Activated T-cell treated with anti-CD3 and anti-CD28 coated beads, Interleukin-2, amount 50 U/mL, for 1 hour (primary cell): ENCODE results near the gene CLPTM1L.
A peak's percentile ranks its signal among the peaks of the same experiment; 100 is the strongest.
"Not testable (repeated sequence)": the region's sequence is repeated elsewhere in the genome, so short reads cannot be mapped to it uniquely, and the experiment has no call there.

ENCODE experiments used
- DNase-seq: peaks from one replicate; pipeline ENCODE4 v3.0.0-alpha.2; 2020

The CLPTM1L gene

DNA sequence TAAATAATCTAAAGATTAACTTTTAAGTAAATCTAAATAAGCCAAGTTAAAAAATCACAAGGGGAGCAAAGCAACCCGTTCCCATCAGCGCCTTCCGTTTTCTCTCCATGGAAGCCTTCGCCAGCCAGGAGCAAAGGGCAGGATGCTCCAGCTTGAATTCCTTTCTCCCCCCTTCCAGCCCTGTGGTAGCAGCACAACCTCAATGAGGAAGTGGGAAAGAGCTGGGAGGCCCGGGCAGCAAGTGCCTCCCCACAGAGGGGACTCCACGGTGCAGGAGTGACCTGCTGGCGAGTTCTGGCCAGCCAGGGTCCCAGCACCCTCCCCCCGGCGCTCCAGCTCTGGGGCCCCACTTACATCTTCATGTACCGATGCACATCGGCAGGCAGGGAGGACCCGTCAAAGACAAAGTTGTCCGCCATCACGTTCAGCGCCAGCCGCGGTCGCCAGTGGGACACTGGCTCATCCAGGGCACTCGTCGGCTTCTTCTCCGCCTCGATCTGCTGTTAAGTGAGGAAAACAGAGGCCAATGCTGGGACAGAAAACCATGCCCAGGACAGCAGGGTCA lies 6.3 kb downstream of the CLPTM1L start:
- DNase-seq: no peak

DNA sequence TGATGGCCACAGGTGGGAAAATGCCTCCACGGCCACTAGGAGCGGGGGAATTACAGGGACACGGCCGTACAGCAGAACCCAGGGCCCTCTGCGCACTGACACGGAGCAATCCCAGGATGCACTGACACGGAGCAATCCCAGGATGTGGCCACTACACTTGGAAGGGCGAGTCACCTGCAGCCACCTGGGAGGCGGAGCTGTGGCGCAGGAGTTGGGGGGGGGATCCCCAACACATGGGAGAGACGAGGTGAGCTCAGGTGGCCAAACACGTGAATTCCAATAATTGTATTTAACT lies 6.8 kb downstream of the CLPTM1L start:
- no peak for DNase-seq

DNA sequence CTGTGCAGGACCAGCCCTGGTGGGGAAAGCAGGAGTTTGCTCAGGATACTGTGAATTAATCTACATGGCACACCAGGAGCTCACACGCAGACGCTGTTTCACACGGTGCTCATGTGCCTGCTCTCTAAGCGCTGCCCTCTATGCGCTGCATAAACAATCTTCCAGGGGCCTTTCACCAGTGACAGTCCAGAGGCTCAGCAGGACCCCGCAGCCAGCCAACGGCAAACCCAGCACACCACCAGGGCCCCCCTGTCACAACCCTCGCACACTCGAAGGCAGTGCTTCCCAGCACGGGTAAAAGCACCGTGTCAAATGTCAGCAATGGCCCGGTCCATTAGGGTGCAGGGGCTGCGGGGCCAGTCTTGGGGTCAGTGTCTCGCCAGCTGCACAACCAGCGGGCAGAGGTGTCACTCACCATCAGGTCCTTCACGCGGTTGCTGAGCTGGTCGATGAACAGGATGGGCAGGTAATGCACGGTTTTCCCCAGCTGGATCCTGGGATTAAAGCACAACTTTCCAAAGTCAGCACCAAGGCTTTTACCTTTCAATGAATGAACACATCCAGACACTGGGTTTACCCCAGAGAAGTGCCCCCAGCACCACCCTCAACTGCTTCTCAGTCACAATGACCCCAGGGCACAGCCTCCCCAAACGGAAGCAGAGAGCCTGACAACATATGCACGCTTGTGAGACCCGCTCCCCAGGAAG lies 7.3 kb downstream of the CLPTM1L start:
- DNase-seq: no peak

DNA sequence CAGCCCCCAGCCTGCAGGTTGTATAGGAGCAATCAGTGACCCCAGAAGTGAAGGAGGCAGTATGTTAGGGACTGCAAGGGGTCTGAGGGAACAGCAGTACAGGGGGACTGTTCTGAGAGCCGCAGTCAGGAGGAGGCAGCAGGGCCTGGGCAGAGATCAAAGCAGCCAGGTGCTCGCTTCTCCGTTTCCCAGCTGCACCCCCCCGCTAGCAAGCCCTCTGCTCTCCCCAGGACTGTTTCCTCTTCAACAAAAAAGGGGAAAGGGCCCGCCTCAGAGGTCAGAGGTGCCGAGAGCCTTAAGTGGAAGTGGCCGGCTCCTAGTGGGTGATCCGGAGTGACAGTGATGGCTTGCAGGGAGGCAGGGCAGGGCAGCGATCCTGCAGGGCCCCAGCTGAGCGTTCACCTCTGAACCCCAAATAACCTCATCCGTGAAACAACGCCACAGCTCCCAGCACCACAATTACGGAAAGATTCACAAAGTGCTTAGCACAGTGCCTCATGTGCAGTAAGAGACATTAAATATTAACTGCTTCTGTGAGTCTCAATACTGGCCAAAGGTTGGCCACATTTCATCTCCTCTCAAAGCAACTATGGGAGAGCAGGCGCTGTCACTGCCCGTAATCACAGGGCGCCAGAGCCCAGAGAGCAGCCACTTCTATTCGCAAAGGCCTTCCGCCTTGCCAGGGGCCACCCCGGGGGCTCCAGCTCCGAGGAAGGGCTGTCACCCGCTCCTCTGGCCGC lies 8.0 kb downstream of the CLPTM1L start:
- DNase-seq: no peak

DNA sequence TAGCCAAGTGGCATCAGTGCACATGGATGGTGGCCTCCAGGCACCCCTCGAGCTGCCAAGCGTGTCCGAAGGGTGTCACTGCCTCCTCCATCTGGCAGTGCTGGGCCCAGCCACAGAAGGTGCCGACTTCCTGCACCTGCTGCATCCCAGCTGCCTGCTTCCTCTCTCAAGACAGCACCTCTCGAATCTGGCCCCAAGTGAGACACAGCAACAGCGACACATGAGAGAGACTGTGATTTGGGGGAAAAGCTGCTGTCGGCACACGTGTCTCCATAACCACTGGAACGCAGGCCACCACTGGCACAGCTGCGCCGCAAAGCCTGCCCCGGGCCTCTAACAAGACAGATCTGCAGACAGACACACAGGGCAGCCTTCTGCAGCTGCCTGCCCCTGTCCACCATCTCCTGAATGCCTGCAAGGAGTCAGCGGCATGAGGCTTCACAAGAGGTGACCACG lies 8.8 kb downstream of the CLPTM1L start:
- DNase-seq: no peak

DNA sequence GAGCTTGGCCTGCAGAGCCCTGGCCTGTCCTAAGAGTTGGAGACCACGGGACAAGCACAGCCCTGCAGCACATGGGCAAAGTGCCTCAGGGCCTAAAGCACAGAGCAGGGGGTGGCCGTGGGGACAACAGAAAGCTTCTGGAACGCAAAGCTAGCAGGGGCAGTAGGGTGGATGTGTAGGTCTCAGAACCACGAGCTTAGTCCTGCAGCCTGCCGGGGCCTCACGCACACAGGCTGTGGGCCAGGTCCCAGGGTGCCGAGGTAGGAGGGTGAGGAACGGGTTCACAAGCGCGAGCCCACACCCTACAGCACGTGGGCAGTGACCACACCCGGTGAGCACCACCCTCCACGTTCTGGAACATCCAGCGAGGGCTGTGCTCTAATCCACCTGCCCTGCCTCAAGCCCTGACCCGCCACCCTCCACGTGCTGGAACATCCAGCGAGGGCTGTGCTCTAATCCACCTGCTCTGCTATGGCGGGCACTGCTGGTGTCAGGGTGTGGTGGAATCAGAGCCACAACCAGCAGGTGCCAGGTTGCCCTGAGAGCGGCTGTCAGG lies 9.3 kb downstream of the CLPTM1L start:
- DNase-seq: no peak

DNA sequence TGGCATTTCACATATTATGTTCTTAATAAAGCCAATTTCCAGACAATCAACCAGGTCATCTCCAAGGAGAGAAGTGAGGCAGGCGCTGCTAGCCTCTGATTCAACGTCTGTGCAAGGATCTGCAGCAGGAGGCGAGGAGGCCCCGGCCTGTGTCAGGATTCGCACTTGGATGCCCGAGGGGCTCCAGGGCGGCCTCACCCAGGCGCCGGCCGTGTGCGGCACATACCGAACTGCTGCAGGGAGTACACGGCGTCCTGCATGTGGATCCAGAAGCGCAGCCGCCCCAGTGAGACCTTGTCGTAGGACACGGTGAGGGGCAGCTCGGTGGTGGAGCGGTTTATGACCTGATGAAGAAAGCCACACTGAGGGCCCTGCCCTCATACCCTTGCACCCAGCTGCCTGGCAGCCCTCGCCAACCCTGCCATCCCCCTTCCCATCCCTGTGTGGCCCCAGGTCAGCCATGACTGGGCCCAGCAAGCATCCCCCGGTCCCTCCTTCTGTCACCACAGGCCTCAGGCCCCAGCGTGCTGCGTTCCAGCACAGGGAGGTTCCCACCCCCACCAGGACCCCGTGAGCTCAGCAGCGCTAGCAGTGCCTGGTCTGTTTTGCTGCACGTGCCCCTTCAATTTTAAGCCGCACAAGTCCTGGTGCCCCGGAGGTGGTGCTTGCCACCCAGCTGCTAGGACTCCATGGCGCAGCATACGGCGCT lies 9.9 kb downstream of the CLPTM1L start:
- no peak for DNase-seq

DNA sequence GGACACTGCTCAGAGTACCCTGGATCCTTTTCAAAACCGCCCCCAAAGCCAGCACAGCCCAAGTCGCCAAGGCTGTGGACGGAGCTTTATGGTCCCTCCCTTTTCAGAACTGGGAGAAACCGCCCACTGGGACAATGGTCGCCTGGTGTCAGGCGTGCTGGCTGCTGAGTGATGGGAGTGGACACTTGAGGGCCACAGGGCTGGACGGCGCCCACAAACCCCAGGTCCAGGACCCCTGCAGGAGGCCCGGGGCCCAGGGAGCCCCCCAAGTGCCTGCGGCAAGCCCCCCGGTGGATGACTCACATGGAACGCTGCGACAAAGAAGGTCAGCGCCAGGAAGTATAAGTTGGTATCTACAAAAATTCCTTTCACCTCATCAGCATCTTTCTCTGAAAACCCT lies 10.9 kb downstream of the CLPTM1L start:
- DNase-seq: no peak

DNA sequence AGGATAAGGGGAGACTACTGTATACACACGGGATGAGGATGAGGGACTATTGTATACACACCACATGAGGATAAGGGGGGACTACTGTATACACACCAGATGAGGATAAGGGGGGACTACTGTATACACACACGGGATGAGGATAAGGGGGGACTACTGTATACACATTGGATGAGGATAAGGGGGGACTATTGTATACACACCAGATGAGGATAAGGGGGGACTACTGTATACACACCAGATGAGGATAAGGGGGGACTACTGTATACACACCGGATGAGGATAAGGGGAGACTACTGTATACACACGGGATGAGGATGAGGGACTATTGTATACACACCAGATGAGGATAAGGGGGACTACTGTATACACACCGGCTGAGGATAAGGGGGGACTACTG lies 11.6 kb downstream of the CLPTM1L start:
- not testable (repeated sequence) for DNase-seq

DNA sequence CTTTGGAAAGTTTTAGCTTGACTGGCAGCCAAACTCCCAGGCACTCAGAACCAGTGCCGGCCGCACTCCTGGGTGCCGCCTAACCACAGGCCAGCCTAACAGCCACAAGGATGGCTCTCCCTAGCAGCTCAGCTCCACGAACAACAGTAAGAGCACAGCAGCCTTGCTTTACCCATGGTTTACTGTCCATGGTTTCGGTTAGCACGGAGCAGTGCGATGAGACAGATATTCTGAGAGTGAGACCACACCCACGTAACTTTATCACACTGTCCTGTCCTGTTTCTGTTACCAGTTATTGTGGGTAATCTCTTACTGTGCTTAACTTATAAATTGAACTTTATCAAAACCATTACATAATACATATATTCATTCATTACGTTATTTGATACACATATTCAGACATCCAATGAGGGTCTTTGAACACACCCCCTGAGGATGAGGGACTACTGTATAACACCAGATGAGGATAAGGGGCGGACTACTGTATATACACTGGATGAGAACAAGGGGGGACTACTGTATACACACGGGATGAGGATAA lies 12.4 kb downstream of the CLPTM1L start:
- no peak for DNase-seq

DNA sequence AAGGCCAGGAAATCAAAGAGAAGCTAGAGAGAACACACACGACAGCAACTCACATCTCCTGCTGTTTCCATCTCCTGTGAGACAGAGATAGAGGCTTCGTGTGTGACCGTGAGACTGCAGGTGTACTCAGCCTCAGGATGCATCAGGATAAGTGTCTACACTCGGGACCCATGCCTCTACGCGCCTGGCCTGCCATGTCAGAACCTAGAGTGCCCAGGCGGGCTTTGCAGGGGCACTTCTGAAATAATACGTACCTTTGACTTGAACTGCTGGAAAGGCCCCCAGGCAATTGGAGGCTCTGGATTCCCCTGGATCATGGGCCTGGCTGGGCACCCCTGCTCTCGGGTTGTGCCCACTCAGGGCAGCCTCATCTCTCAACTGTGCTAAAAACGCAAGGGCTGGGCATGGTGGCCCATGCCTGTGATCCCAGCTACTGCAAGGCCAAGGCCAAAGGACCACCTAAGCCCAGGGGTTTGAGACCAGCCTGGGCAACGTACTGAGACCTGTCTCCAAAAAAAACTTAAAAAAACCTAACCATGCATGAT lies 13.0 kb downstream of the CLPTM1L start:
- DNase-seq: no peak

DNA sequence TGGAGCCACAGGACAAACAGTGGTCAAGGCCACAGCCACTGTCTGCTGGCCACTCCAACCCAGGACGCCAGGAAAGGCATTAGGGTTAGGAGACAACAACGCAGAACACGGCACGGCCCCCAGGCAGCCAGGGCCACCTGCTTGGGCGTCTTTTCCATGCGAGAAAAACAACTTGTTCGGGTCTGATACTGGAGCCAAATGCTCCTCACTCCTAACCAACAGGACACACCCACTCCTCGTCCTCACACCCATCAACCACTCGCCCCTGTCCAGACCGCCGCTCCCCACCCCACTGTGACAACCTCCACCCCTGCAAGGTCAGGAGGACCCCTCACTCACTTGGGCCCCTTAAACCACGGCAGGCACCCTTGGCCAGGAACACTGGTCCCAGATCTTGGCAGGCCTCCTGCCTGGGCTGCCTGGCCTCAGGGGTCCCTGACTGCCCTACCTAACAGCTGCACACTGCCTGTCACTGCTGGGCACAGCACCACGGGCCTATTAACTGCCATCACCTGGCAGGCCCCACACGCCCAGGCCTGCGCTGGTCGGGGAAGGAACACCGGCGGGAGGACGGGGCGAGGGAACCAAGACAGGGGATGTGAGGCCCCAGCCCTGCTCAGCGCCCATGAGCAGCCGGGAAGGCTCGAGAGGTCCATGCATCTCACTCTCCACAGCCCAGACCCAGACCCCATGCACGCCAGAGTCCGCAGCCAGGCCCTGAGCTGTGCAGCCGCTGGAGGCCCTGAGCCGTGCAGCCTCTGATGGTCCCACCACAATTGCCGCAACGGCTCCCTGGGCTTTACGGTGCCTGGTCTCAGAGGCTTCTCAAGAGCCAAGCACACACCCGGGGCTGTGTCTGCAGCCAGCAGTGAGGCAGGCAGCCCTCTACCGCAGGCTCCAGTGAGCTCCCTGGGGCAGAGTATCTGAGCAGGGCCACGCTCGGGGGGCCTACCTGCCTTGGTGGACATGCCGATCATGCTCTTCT lies 13.8 kb downstream of the CLPTM1L start:
- DNase-seq: no peak

DNA sequence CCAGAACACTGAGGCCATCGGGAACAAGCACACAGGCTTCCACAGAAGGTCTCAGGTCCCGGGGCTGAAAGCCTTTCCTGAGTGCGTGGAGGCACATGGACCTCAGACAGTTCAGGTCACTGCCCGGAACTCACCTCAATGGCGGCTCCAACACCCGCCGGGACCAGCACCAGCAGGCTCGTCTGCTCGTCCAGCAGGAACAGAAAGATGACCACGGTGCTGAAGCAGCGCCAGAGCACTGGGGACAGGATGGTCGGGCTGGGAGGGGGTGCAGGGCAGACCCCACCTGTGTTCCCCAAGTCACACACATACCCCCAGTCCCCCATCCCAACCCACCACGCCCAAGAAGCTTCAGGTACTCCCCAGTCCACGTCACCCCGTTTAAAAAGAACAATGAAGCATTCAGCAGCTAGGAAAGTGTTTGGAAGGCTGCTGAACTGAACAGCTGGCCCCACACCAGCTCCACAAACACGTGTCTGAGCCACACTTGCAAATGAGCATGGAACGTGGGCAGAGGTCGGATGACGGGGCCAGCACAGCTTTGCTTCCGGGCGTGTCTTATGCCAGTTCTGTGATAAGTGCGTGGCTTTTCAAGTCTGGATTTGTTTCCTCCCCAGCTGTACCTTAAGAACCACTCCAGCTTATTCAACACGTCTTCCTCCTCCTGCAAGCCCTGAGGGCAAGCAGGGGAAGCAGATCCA lies 14.6 kb downstream of the CLPTM1L start:
- DNase-seq: no peak

DNA sequence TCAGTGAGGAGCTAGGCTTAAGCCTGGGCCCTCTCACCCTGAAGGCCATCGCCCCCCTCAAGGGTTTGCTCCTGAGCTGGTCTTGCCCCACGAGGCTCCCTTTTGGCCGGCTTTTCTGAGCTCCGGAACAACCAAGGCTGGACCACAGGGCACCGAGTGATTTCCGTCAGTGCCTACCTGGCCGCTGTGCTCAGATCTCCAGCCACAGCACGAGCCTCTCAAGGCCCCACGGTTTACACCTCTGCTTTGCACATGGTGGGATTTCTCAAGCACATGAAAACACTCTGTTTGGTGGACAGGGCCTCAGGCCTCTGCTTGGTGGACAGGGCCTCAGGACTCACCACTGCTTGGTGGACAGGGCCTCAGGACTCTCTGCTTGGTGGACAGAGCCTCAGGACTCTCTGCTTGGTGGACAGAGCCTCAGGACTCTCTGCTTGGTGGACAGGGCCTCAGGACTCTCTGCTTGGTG lies 15.8 kb downstream of the CLPTM1L start:
- DNase-seq: no peak

DNA sequence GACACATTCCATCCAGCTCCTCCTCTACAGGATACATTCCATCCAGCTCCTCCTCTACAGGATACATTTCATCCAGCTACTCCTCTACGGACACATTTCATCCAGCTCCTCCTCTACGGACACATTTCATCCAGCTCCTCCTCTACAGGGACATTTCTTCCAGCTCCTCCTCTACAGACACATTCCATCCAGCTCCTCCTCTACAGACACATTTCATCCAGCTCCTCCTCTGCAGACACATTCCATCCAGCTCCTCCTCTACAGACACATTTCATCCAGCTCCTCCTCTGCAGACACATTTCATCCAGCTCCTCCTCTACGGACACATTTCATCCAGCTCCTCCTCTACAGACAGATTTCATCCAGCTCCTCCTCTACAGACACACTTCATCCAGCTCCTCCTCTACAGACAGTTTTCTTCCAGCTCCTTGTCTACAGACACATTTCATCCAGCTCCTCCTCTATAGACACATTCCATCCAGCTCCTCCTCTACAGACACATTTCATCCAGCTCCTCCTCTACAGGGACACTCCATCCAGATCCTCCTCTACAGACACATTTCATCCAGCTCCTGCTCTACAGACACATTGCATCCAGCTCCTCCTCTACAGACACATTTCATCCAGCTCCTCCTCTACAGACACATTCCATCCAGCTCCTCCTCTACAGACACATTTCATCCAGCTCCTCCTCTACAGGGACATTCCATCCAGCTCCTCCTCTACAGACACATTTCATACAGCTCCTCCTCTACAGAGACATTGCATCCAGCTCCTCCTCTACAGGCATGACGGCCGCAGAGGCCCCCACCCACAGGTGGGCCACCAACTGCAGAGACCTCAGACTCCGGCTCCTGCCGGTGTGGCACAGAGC lies 16.4 kb downstream of the CLPTM1L start:
- DNase-seq: not testable (repeated sequence)

DNA sequence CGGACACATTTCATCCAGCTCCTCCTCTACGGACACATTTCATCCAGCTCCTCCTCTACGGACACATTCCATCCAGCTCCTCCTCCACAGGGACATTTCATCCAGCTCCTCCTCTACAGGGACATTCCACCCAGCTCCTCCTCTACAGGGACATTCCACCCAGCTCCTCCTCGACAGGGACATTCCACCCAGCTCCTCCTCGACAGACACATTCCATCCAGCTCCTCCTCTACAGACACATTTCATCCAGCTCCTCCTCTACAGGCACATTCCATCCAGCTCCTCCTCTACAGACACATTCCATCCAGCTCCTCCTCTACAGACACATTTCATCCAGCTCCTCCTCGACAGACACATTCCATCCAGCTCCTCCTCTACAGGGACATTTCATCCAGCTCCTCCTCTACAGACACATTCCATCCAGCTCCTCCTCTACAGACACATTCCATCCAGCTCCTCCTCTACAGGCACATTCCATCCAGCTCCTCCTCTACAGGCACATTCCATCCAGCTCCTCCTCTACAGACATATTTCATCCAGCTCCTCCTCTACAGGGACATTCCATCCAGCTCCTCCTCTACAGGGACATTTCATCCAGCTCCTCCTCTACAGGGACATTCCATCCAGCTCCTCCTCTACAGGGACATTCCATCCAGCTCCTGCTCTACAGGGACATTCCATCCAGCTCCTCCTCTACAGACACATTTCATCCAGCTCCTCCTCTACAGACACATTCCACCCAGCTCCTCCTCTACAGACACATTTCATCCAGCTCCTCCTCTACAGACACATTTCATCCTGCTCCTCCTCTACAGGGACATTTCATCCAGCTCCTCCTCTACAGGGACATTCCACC lies 17.8 kb downstream of the CLPTM1L start:
- peak; percentile 4 for DNase-seq

DNA sequence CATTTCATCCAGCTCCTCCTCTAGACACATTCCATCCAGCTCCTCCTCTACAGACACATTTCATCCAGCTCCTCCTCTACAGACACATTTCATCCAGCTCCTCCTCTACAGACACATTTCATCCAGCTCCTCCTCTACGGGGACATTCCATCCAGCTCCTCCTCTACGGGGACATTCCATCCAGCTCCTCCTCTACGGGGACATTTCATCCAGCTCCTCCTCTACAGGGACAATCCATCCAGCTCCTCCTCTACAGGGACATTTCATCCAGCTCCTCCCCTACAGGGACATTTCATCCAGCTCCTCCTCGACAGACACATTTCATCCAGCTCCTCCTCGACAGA lies 18.4 kb downstream of the CLPTM1L start:
- not testable (repeated sequence) for DNase-seq

DNA sequence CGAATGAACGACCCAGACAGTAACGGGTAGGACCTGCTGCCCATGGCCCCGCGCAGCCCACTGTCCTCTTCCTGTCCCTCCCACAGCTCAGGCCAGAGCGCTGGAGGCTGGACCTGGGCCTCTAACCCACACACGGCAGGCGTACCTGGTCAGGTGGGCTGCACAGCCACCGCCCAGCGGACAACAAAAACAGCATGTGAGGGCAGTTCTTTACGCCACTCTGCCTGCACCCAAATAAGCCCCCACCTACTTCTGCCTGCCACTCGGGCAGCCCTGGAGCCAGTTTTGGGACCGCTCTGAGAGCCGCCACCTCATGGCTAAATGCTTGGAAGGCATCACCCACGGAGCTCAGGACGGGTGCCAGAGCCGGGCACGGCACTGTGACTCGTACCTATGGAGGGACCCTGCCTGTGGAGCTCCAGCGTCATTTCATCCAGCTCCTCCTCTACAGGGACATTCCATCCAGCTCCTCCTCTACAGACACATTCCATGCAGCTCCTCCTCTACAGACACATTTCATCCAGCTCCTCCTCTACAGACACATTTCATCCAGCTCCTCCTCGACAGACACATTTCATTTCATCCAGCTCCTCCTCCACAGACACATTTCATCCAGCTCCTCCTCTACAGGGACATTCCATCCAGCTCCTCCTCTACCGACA lies 18.9 kb downstream of the CLPTM1L start:
- peak; percentile 11 for DNase-seq
